ENCODE measurements around the gene EDIL3.
A peak's percentile ranks its signal among the peaks of the same experiment; 100 is the strongest.

Gene EDIL3

DNA sequence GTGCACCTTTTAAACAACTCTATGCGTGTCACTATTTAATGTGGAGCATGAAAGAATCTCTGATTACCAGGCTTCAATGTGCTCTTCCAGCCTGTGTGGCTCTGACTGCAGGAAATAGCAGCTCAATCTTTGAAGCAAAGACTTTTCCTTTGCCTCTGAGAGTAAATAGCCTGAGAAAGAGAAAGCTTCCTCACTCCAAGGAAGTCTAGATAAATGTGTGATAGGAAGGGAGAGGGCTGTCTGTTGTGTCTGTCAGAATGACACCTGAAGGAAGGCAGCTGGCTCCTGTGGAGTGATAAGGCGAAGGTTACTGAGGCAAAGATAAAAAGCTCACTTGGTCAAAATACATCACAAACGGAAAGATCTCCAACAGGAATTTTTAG is 458.7 kb downstream of the EDIL3 start:
- no peak for DNase-seq
- intact Hi-C loops (cut with DNase I): loop anchor here (2.0 kb wide), 1 partner anchor 455 kb away; no protein-coding TSS in a partner anchor

DNA sequence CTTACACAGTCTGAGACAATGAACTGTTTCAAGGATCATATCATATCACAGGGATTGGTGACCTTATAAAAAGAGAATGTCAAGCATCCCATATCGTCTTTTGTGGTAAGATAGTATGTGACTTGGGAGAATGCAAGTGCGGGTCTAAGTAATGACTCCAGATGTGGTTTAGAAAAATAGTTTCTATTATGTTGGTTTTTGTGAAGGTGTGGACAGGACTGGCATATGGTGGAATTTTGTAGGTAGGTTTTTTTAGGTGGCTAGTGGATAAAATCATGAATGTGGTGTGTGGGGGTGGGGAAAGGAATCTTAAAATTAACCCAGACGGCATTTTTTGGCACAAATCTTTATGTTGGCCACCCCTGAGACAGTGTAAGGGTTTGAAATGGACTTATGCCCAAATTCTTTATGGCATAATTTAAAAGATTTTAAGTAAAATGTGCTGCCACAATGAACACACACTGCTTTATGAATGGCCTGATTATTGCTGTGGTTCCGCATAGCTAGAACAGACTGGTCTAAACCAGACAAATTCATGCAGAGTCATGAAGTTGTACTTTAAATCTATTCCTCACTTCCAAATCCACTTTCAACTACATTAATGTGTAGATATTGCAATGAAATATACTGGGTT is 459.2 kb downstream of the EDIL3 start:
- no peak for DNase-seq
- intact Hi-C loops (cut with DNase I): no loop called here

DNA sequence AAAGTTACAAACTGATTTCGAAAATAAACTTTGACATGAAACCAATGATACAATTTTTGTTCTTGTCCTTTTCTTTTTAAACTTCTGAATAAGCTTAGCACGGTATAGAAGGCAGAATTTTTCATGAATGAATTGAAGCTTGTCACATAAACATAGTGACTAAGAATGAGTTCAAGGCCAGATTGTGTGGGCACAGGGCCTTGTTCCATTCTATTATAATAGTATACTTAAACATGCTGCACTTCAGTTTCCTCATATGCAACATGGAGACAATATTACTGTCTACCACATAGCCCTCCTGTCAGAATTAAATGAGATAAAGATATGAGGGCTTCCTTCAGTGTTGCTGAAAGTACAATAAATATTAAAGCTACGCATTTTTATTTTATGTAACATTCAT is 459.8 kb downstream of the EDIL3 start:
- no peak for DNase-seq
- intact Hi-C loops (cut with DNase I): no loop called here

DNA sequence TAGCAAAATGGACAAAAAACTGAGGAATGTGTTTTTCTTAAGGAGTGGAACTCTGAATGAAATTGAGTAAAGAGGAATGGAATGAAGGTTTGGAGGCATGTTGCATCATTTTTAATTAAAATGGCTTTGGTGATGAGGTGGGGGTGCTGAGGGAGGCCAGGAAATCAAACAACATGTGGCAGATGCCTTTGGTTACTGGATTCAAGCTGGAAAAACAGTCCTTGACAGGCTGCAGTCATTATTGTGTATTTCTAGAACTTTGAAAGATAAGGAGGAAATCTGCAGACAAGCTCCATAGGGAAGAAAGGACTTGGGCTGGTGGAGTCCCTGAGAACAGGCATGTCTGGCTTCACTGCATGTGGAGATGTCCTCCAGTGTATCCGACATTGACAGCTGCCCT is 460.5 kb downstream of the EDIL3 start:
- intact Hi-C loops (cut with DNase I): no loop called here

DNA sequence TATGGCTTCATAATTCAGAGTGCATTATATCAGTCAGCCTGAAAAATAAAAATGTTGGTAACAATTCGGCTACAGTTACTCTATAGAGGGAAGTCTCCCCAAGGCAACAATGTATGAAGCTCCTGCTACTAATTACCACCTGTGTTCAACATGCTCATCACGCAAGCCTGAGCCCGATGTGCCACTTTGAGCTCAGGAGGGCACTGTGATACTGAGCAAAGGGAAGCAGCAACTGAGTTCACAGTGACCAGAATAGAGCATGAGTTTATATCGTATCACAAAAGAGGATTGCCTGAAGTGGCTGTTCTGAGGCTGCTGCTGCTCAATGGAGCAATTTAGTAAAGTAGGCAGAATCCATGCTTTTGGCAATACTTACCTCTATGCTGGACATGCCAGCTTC is 462.0 kb downstream of the EDIL3 start:
- DNase-seq: peak in 9 of 10 donors; percentile 12 to 86 (median 41)
- intact Hi-C loops (cut with DNase I): no loop called here

More for the DNA sequence above, 460.5 kb downstream of the EDIL3 start:
- no peak for DNase-seq

DNA sequence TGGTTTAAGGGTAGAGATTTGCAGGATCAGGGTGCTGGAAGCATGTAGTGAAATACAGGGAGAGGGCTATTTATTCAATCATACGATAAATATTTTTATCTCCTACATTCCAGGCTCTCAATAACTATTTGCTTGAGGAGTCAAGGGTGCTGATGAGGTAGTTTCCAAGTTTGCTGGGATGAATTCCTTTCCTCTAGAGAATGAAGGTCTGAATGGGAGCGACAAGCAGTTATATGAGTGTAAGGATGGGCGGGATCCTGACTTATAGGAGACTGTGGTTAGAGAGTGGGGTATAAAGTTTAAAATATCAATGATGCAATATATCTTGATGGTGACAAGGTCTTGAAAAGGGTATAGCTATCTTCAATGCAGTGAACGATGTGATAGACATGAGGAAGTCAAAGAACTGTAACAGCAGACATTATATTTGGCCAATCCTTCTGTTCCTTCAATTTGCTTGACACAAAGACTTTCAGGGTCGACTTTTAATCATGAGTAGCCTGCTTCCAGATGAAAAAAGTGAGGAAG is 462.9 kb downstream of the EDIL3 start:
- intact Hi-C loops (cut with DNase I): no loop called here
- DNase-seq: no peak

DNA sequence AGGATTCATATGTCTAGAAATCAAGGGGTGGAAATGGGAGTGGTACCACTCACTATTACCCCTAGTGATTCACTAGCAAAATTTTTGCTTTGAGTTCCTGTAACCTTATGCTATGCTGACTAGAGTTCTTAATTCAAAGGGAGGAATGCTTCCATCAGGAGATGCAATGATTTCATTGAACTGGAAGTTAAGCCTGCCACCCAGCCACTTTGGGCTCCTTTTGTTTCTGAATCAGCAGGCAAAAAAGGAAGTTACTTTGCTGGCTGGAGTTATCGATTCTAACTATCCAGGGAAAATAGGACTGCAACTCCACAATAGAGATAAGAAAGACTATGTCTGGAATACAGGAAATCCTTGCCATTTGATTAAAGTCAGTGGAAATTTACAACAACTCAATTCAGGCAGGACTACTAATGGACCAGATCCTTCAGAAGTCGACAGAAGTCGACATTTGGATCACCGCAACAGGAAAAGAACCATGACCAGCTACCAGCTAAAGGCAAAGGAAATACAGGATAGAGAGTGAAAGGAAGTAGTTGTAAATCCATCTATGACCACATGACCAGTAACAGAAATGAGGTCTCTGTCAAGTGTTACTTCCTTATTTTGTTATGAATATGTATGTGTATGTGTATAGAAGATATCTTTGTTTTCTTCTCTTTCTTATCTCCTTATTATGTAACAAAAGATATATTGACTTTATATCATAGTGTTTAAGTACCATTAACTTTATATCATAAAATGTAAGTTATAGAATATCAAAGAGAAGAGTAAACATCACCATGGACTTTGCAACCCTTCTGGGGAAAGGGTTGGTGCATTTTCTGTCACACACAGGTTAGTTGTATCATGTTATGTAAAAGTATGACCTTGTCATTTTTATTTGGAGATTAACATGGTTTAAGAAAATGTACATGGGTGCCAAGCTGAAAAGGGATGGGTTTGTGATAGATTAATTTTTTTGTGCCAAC is 465.3 kb downstream of the EDIL3 start:
- intact Hi-C loops (cut with DNase I): no loop called here

DNA sequence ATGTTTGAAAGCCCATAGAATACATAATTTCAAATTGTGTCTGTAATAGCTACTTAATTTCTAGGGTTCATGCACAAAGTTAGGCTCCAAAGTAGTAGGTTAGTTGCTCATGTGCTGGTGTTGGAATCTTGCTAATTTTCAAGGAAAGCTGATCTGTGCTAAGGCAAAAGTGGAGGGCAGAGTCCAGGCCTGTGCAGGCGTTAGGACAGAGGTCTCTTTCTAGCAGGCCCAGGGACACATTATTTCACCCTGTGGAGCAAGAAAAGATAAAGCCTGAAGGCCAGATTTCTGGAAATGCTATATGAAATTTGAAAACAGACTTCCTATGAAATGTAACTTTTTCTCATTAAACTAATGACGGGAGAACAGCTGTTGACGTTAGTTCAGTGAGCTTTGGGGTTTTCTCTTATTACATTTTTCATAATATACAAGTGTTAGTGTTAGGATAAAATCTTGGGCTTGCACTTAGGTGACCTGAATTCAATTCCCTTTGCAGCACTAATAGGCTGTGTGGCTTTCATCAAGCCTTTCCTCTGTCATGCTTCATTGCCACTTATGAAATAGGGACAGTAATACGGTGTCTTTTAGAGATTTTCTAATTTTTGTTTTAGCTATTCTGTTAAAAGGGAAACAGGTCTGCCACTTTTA is 467.3 kb downstream of the EDIL3 start:
- intact Hi-C loops (cut with DNase I): no loop called here
- DNase-seq: no peak

More for the DNA sequence above, 465.3 kb downstream of the EDIL3 start:
- DNase-seq: no peak

DNA sequence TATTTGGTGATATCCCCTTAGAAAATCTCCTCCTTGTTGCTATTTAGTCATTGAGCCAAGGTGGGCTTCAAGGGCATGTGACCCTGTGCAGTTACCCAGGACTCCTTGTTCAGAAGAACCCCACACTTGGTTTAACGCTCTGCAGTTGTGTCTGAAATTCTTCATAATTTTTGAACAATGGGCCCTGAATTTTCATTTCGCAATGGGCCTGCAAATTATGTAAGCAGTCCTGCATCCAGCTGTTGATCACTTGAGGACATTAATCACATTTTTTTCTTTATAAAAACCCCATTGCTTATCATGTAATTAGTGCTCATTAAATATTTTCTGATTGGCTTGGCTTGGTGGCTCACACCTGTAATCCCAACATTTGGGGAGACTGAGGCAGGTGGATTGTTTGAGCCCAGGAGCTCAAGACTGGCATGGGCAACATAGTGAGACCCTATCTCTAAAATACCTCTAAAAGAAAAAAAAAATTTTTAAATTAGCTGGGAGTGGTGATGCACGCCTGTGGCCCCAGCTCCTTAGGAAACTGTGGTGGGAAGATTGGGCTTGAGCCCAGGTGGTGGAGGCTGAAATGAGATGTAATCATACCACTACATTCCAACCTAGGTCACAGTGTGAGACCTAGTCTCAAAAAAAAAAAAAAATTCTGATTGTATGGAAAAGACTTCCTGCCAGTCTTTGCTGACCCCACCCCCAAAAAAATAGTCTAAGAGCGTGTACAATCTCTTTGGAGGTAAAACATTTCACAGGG is 469.8 kb downstream of the EDIL3 start:
- no peak for DNase-seq
- intact Hi-C loops (cut with DNase I): no loop called here

DNA sequence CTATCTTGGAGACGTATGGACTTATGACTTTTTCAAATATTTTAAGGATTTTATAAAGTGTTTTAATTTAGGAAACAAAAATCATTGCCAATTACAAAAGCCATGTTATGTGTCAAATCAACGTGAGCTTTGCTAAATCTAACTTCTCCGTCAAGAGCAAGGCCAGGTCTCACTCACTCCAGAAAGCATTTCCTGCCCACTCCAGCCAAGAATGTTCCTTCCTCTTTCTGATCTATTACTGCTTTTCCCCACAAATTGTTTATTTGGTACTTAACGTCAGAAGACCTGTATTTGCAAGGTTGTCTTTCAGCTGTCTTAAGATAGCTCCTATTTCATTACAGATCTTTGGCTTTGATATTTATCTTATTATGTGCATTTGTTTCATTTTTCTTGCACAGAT is 470.5 kb downstream of the EDIL3 start:
- intact Hi-C loops (cut with DNase I): no loop called here
- no peak for DNase-seq

DNA sequence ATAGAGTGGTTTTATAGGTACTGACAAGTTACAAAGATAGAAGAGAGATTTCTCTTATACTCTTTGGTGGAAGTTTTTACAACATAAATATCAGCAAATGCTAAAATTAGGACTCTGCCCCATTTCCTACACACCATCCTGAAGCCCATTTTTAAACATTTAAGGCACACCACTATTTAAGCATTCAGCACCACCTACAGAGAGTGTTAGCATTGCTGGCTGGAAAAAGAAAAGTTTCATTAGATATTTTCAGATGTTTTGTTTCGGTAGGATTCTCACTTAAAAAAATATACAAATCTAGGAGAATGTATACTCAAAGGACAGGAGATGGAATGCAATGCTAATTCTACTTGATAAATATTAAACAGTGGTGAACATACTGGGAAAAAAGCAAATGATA is 471.1 kb downstream of the EDIL3 start:
- intact Hi-C loops (cut with DNase I): no loop called here
- no peak for DNase-seq

DNA sequence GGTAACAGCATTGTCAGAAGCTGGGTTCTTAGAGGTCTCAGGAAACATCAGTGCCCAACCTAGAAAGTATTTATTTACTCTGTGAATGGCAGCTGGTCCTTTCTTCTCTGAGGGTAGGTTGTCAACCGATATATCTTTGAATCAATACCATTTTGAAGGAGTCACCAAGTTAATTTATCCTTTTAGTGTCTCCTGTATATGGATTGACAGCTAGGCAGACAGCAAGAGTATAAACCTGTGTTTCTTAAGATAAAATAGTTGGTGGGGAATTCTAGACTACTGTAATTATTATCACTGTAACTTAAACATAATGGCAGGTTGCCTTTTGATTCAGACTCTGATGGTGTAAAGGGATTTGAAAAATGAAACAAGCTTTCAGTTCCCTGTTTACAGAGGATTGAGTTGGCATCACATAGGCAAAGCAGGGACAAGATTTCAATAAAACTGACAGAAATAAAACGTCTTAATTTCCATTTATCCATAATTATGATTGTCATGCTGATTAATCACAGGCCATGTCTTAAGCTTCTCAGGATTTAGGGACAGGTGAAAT is 473.2 kb downstream of the EDIL3 start:
- intact Hi-C loops (cut with DNase I): no loop called here
- no peak for DNase-seq

DNA sequence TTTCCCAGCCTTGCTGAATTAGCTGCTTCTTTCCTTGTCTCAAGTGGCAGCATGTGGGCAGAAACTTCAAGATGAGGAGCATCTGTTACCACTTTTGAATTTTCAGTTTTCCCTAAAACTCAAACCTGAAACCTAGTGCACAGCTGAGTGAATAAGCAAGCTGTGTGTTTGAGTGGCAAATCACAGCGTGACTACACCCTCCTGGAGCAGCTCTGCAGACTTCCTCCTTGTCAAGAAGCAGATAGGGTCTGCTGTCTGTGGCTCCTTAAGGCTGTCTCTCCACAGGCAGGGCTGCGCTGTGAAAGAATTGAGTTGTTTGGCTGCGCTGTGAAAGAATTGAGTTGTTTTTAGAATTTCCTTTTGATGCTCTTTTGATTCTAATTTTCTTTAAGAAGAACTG is 484.4 kb downstream of the EDIL3 start:
- peak in 2 of 10 donors; percentile 8 to 74 for DNase-seq
- intact Hi-C loops (cut with DNase I): no loop called here

DNA sequence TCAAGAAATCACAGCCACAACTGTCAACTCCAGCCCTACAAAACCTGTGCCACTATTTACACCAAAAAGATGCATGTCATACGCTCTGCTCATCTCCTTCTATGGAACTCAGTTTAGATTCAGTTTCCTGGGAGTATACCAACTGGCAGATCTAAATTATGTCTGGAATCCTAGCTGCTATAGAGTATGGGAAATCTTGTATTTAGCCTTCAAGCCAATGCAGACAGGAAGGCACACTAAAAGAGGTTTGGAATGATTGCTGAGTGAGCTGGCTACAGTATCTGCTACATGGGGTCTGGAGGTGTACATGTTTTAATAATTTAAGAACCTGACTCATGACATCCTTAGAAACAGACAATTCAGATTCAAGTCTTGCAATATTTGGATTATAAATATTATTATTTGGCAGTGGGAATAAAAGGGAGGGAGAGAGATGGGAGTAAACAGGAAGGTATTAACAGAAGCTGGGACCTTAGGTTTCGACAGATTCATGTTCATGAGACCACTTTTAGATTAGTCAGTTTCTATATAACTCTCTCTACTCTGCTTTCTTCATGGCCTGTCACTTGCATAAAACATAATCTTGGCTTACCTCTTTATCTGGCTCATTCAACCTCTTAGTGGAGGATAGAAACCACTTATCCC is 485.2 kb downstream of the EDIL3 start:
- no peak for DNase-seq
- intact Hi-C loops (cut with DNase I): no loop called here

DNA sequence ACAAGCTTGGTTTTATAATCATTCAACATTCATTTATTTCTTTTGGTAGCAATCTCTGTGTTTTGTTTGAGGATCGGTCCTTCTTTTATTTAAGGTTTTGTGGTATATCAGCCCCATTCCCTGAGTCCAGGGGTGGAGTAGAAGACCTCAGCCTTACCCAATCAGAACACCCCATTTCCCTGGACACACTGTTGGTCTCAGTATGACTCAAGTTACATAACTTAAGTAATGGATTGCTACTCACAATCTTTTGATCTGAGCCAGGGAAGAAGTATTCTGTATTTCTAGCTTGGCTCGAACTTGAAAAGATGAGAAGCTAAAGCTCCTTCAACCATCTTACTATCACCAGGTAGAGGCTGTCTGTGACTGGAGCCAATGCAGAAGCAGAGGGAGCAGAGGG is 488.8 kb downstream of the EDIL3 start:
- intact Hi-C loops (cut with DNase I): no loop called here
- no peak for DNase-seq

DNA sequence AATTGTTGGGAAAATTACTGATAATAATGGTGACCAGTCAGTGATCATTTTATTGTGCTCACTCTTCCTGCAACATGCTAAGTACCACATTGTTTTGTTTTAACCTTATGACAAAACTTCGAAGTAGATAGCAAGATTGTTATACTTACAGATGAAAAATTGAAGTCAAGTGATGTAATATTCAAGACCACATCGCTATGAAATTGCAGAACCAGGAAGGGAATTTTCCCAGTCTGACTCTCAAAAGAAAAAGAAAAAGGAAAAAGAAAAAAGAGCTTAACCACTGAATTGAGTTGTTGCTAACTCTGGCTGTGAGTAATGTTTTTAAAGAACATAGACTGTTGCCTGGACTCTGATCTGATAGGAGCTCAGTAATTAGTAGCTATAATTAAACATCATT is 493.4 kb downstream of the EDIL3 start:
- DNase-seq: no peak

More for the DNA sequence above, 493.4 kb downstream of the EDIL3 start:
- intact Hi-C loops (cut with DNase I): no loop called here

Measured in posterior cingulate gyrus (tissue), 11 donors.